Effector CD8-positive, alpha-beta T cell (primary cell): ENCODE results near the gene DNM3.

Experiments used
- DNase-seq: peaks from one replicate; lab custom pipeline; 2025; lab: John Stamatoyannopoulos, UW

DNM3 gene

DNA sequence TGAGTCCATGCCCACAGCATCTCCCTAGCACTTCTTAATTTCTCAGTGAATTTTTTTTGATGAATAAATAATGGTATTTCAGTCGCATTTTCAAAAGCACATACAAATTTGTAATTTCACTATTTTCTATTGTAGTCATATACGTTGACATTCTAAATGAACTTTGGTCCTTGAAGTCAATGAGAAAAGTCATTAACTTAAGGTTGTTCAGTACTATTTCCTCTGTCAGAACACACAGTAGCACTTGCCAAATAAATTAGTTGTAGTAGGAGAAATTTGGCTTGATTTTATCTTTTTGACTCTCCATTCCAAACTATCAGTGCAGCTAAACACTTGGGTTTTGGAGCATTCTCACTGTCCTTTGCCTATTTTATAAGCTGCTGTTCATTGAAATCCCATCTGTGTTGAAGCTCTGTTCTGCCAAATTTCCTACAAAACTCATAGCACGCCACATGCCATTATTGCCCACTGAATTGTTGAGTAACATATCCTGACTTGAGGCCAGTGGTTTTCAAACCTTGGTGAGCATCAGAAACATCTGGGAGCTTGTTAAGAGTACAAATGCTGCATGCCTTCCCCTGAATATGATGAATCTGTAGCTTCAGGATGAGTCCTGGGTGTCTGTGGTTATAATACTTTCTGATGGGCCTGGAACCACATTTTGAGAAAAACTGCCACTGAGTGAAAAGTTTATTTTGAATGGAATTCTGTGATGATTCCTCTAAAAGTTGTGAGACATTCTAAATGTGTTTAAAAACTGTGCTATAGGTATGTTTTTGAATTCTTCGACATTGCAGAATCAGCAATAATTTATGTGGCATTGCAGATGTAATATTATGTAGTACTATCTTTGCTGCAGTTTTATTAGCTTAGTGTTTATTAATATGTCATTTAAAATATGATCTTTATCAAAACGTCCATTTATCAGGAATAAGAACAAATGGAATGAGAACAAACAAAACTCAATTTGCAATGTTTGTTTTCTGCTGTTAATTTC is 78.9 kb downstream of the DNM3 start:
- no peak for DNase-seq

DNA sequence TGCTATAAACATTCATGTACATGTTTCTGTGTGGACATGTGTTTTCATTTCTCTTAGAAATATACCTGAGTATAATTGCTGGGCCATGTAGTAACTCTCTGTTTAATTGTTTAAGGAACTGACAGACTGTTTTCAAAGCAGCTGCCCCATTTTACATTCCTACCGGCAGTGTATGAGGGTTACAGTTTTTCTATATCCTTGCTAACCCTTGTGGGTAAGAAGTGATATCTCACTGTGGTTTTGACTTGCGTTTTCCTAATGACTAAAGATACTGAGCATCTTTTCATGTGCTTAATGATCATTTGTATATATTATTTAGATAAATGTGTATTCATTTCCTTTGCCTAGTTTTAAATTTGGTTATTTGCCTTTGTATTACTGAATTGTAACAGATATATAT is 81.7 kb downstream of the DNM3 start:
- no peak for DNase-seq

DNA sequence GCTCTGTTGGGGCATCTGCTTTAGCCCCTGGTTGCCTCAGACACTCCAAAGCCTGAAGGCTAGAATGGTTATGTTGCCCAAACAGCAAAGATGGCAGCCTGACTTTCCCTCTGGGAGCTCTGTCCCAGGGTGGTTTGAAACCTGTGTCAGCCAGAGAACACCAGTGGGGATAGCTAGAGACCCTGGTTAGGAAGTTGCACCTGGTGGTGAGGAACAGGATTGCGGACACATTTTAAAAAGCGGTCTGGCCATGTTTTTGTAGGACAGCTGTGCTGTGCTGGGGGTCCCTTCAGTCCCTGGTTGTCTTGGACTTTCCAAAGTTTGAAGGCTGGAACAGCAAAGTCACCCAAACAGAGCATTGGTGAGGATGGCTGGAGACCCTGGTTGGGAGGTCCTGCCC is 87.8 kb downstream of the DNM3 start:
- DNase-seq = no peak

DNA sequence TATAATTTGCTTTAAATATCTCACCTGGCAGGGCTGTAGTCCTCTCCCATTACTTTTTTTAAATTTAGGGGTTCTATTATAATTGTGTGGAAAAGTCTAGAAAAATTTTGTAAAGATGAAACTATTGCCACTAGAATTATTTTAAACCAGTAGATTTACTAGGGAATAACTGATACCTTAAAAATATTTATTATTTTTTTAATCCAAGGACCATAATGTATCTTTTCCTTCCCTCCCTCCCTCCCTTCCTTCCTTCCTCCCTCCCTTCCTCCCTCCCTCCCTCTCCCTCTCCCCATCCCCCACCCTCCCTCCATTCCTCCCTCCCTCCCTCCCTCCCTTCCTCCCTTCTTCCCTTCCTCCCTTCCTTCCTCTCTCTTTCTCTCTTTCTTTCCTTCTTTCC is 90.5 kb downstream of the DNM3 start:
- DNase-seq = no peak

DNA sequence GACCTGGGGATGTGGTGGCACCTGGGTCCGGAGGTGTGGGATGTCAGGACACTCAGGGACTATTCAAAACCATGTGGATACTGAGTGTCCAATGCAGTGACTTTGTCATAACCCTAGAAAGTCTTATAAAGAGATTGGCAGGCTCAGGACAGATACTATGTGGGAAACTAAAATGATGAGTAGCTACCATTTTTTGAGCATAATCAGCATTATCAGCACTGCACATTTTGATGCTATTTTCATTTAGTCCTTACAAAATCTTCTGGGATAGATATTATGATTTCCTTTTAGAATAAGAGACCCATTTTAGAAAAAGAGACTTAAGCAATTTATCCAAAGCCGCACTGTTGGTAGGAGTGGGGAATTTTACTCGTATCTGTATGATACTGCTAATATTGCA is 93.4 kb downstream of the DNM3 start:
- DNase-seq = no peak

DNA sequence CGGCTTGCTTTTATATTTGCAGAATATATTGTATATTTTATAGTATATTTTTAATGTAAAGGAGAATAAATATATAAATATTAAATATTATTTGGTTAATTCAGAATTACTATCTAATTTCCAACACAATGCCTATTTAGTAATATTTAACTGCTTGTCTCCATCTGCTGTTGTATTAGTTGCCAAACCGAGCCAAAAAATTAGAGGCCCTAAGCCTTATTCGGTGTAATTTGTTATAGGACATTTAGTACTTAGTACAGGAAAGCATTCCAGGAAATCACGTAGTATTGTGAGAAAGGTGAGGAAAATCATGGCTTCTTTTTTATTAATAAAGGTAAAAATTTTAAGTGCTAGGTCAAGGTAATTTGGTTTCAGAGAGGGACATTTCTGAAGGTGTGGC is 93.8 kb downstream of the DNM3 start:
- DNase-seq = no peak

DNA sequence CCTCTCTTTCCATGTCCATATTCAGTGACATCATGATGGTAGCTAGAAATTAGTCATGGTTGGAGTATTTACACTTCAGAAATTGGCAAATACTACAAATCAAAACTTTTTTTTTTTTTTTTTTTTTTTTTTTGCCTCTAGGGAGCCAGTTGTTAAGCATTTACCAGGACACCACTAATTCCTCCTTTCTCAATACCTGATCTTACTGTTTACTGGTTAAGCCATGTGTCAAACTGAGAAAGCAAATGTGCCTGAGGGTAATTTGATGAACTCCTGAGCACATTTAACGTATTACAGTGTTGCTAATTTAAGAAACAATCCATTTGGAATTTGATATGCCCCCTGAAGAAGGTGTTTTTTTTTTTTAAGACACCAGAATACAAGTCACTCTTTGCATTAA is 94.4 kb downstream of the DNM3 start:
- no peak for DNase-seq

DNA sequence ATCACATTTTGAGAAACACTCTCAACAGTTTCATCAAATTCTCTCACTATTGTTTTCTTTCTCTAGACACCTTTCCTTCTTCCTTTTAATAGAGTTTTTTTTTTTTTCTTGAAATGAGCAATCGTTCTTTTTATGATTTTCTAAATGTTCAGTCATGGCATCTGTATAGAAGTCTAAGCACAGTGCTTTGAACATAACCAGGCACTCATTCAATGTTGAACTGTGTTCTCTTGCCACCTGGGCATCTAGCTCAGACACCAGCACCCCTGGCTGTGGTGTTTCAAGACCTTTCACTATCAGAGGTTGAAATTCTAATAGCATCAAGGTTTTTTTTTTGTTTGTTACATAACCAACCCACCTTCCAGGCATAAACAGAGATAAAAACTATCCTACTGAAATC is 96.6 kb downstream of the DNM3 start:
- DNase-seq = no peak

DNA sequence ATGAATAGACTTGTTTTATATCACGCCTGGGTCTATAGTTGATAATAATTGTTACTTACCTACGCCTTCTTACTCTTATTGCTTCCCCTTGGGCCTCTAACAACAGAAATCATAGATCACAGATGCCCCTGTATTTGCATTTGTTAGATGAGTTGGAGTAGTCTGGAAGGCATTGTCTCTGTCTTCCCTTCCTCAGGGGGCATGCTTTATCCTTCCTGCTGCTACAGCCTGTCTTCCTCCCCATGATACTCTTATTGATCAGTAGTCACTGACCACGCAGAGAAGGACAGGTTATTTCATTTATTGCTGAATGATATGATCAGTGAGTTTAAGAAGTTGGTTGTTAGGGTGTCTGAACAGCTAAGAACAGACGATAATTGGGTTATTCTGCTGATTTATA is 98.4 kb downstream of the DNM3 start:
- no peak for DNase-seq

DNA sequence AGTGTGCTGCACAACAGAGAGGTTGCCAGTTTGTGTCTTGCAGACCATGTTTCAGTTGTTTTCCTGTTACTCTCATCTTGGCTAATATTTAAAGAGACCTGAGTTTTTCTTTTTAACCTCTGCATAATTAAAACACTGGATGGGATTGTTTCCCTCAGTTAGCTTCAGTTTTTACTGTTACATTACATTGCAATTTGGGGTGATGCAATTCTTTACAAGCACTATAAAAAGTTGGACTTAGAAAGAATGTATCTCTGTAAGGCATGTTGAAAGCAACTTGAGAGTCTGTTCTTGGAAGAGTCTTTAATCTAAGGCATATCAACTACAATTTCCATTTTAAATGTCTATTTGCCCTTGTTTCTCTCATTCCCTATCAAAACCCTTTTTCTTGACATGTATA is 99.1 kb downstream of the DNM3 start:
- DNase-seq = no peak

DNA sequence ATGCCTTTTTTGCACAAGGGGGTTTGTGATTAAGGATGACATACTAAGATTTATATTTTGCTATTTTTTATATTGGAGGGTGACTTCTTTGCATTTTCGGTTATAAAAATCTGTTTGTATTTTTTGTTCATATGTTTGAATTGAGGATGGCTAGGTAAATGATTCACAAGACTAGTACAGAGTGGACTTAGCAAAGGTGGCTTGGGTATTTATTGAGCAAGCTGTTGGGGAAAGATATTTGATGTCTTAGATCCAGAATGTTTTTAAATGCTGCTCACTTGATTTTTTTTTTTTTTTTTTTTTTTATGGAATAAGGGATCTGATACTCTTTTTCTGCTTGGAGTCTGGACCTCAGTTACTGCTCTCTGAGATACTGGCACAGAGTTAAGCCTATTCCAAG is 100.6 kb downstream of the DNM3 start:
- DNase-seq = no peak

DNA sequence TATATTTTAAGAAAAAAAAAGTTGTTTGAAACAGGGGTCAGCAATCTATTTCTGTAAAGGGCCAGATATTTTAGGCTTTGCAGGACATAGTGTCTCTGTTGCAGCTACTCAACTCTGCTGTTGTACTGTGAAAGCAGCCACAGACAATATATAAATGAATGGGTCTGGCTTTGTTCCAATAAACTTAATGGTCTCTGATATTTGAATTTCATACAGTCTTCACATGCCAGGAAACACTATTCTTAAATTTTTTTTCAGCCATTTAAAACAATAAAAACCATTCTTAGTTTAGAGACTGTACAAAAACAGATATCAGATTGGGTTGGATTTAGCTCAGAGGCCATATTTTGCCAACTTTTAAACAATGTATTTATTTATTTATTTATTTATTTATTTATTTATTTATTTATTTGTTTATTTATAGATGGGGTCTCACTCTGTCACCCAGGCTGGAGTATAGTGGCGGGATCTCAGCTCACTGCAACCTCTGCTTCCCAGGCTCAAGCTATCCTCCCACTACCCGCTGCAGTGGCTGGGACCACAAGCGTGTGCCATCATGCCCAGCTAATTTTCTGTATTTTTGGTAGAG is 102.8 kb downstream of the DNM3 start:
- DNase-seq = no peak

DNA sequence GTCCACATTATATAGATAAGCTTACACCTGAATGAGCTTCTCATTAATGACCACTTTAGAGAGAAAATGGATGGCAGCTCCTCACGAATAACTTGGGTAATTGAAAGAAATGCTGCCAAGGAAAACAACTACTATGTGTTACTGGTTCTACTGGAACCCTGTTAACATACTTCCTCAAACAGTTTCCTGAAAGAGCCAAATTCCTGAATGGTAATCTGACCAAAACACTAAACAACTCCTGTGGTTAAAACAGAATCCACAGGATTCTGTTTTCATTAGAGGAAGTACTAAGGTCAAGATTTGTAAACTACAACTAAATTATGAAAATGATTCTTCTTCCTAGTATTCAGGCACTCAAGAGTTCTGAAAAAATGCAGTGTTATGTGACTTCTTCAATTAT is 107.2 kb downstream of the DNM3 start:
- DNase-seq = no peak

DNA sequence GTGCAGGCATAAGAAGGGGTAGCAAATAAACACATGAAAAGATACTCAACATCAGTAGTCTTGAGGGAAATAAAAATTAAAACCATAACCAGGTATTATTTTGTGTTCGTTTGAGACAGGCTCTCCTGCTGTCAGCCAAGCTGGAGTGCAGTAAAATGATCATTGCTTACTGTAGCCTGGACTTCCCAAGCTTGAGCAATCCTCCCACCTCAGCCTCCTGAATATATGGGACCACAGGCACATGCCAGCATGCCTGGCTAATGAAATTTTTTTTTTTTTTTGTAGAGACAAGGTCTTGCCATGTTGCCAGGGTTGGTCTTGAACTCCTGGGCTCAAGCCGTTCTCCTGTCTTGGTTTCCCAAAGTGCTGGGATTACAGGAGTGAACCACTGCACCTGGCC is 108.0 kb downstream of the DNM3 start:
- DNase-seq = no peak

DNA sequence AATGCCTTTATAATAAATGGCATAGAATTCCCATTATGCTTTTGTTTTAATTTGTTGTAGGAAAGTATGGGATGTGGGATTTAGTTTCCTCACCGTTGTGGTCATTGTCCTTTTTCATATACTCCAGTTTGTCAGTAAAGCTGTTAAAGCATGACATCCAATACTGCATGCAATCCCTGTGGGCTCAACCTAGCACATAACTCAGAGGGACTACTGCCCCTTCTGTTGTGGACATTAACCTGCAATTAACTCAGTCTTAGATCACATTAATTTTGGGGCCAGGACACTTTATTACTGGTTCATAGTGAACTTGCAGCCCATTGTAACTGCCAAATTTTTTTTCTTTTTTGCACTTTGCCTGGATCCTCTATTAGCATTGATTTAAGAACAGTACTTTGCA is 112.5 kb downstream of the DNM3 start:
- no peak for DNase-seq

DNA sequence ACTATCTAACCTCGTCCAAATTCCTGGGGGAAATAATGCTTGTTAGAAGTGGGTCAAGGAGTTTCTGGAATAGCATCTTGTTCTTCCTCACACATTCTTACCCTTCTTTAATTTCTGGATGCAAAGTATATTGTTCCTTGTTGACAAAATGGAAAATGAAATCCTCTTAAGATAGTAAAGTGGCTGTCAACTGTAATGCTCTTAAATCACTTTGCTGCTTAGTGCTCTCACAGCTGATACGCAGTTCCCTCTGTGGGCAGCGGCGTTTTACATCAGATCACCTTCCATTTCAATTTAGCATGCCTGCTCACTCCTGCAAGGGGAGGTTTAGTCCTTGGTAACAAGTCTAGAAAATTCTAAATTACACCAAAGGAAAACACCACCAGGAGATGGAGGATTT is 113.1 kb downstream of the DNM3 start:
- DNase-seq = no peak

DNA sequence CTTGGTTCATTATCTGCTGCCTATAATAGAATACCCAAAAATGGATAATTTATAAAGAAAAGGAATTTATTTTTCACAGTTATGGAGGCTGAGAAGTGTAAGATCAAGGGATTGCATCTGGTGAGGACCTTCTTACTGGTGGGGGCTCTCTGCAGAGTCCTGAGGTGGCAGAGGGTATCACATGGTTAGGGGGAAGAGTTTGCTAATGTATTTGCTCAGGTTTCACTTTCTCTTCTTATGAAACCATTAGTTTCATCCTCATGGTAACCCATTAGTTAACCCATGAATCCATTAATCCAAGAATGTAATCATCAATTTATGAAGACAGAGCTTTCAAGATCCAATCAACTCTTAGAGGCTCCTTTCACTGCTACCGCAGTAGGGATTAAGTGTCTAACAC is 120.6 kb downstream of the DNM3 start:
- DNase-seq = no peak

DNA sequence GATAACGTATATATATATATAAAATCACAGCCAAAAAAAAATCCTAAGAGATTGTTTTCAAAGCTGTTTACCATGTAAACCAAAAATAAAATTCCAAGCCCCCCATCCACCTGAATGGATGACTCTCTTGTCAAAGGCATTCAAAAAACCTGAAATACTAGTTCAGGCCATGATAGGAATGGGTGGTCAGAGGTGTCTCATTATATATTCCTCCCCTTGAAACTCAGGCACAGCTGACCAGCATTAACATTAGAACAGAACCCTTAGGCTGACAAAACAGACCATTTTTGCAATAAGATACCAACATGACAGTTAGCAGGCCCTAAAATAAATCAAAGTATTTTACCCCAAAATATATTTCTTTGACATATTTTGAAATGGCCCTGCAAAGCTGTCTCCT is 122.5 kb downstream of the DNM3 start:
- no peak for DNase-seq

DNA sequence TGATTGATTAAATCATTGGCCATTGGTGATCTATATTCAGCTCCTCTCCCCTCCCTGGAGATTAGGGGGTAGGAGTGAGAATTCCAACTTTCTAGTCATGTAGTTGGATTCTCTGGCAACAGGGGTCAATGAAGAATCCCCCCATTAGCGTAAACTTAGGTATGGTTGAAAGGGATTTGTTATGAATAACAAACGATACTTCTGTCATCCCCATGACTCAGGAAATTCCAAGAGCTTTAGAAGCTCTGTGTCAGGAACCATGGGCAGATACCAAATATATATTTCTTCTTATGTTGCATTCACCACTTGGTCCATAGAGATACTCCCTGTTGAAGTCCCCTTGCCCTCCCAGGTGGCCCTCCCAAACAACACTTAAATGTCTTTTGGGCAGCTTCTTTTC is 124.5 kb downstream of the DNM3 start:
- no peak for DNase-seq

DNA sequence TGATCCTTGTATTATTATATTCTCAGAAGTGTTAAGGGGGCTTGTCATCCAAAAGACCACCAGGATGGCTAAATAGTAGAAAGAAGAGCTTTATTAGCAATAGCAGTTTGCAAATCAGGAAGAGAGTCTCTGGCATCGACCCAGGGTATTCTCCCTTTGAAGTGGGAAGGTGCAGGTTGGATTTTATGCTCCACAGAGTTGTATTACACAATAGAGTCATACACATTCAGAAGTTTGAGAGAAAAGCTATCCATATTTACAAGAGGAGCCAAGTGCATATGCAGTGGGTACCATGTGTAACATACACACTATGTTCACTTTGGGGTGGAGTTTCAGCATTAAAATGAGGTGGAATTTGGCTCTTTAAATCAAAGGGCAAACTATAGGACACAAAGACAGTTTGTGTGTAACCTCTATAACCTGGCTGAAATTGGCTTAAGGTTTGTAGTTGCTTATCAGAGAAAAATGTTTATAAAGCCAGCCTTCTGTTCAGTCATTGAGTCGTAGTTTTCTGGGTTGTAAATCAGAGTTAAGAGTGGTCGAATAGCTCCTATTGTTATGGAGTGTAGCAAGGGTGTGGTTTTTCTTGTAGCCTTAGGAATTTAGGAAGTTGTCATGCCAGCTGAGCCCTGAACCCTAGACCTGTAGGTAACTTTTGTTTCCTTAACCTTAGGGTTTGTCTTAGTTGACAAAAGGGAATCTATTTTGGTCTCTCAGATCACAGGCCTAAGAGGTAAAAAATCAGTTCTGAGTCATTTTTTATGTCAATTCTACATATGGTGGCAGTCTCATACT is 125.3 kb downstream of the DNM3 start:
- no peak for DNase-seq

DNA sequence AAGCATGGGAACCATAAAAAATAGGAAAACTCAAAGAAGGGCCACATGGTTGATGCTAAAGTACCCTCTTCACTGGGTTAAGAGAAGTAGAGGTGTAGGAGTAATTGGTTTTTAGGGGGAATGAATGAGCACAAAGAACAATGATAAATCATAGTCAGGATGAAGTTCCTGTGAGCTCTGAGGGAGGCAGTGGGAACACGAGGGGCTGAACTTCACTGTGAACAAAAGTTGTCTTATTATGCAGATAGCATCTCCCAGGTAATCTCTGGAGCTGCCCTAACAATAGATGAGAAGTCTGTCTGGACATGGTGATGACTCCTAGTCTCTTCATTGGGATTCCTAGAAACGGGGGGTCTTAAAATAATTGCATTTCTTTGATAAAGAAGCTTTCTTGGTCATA is 127.9 kb downstream of the DNM3 start:
- DNase-seq = no peak

DNA sequence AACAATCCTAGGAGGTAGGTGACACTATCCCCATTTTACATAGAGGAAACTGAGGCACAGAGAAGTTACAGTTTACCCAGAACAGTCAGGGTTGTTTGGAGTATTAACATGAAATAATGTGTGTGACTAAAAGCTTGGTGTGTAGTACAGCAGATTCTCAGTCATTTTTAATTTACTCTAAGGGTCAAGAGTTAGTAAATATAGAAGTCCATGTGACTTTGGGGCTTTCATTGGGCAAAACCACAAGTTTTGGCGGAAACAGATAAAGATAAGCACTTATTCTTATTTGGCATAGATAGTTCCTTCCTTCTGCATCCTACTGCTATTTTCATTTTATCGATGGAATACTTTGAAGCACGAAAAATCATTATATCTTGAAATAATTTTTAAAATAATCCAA is 128.5 kb downstream of the DNM3 start:
- DNase-seq = no peak

DNA sequence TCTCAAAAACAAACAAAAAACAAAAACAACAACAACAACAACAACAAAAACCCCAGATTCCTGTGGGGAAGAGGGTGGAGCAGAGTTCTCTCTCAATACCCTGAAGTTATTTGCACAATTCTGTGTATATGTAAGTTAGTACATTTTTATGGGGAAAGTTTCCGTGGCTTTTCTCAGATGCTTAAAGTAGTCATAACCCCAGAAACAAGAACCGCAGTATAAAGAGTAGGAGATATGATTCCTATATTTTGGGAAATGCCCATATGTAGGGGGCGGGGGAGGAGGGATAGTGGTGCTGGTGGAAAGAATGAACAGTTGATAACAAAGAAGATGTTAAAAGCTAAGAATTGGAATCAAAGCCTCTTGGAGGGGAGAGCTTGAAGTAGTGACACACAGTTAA is 131.5 kb downstream of the DNM3 start:
- no peak for DNase-seq
